ENCODE measurements around the gene TES.
"Not testable (repeated sequence)": the region's sequence is repeated elsewhere in the genome, so short reads cannot be mapped to it uniquely, and the experiment has no call there.

The TES gene

GRCh38 chr7:116284390-116284789 is 74.1 kb downstream of the TES start:
- DNase-seq (ENCODE audit: low read depth in 2 of 2), result no peak

GRCh38 chr7:116285252-116285651 is 74.9 kb downstream of the TES start:
- DNase-seq (ENCODE audit: low read depth in 2 of 2), result no peak

GRCh38 chr7:116290740-116291139 is 80.4 kb downstream of the TES start:
- DNase-seq (ENCODE audit: low read depth in 2 of 2), result no peak

GRCh38 chr7:116291937-116292336 is 81.6 kb downstream of the TES start:
- no peak for DNase-seq (ENCODE audit: low read depth in 2 of 2)

- no peak for DNase-seq (ENCODE audit: low read depth in 2 of 2)
Measured at GRCh38 chr7:116292381-116292780, 82.0 kb downstream of the TES start.

- DNase-seq (ENCODE audit: low read depth in 2 of 2), result no peak
Measured at GRCh38 chr7:116293139-116293538, 82.8 kb downstream of the TES start.

GRCh38 chr7:116293633-116294032 is 83.3 kb downstream of the TES start:
- DNase-seq (ENCODE audit: low read depth in 2 of 2), result no peak

- DNase-seq (ENCODE audit: low read depth in 2 of 2), result not testable (repeated sequence)
Measured at GRCh38 chr7:116295903-116296302, 85.6 kb downstream of the TES start.

GRCh38 chr7:116298055-116298454 is 87.7 kb downstream of the TES start:
- DNase-seq (ENCODE audit: low read depth in 2 of 2), result no peak

GRCh38 chr7:116298576-116298975 is 88.2 kb downstream of the TES start:
- DNase-seq (ENCODE audit: low read depth in 2 of 2), result no peak

- DNase-seq (ENCODE audit: low read depth in 2 of 2), result no peak
Measured at GRCh38 chr7:116305485-116306408, 95.4 kb downstream of the TES start.

- DNase-seq (ENCODE audit: low read depth in 2 of 2), result no peak
Measured at GRCh38 chr7:116306409-116307048, 96.2 kb downstream of the TES start.

- DNase-seq (ENCODE audit: low read depth in 2 of 2), result no peak
Measured at GRCh38 chr7:116307253-116307652, 96.9 kb downstream of the TES start.

Data from fibroblast of skin of left biceps (primary cell).